Psoas muscle (tissue), 8 donors: Measurements from ENCODE around the gene AFAP1. TPM values are rescaled to one million over a fixed set of nuclear protein-coding genes. Genes with fewer than 3 reads are reported as not detected.

ENCODE experiments used
- ATAC-seq, 4 donors: fragments of 200-7000 bp; cut with Tn5 transposase; one replicate each; pipeline ENCODE4 v1.9.1; 2020; ENCODE audit warnings: moderate library complexity in 3 of 4, mild to moderate bottlenecking in 2 of 4
- DNase-seq, 2 donors: peaks; one replicate each; pipeline ENCODE4 v3.0.0-alpha.2; 2020
- H3K27ac ChIP-seq: fragments of 200-600 bp; one replicate; pipeline ENCODE4 v1.8.0; 2022
- H3K27me3 ChIP-seq, 3 donors: fragments of 200-600 bp in 1 of 3; one replicate each; pipeline versions ENCODE4 v1.6.1 to v1.8.0; 2013 to 2022; ENCODE audit warnings: low read length in 2 of 3, mild to moderate bottlenecking in 2 of 3, moderate library complexity in 1 of 3; ENCODE audit not compliant: insufficient read depth in 3 of 3
- H3K36me3 ChIP-seq, 2 donors: fragments of 200-600 bp in 1 of 2; one replicate each; pipeline versions ENCODE4 v1.6.1 to v1.8.0; 2013 to 2022; ENCODE audit warnings: low read depth in 1 of 2, mild to moderate bottlenecking in 1 of 2, moderate library complexity in 1 of 2; ENCODE audit not compliant: insufficient read depth in 1 of 2
- H3K4me1 ChIP-seq: fragments of 200-600 bp; one replicate; pipeline ENCODE4 v1.8.0; 2022
- H3K4me3 ChIP-seq: fragments of 200-600 bp; one replicate; pipeline ENCODE4 v1.8.0; 2022; ENCODE audit warnings: mild to moderate bottlenecking
- H3K9me3 ChIP-seq: fragments of 200-600 bp; one replicate; pipeline ENCODE4 v1.8.0; 2022
- WGBS, 3 donors: extraction: QIAGEN DNeasy Blood & Tissue Kit; methylation state at CpG; one replicate each; pipeline versions ENCODE4 v1.1.6 to v1.1.7; 2013; 5-methylcytosine and 5-hydroxymethylcytosine counted together
- intact Hi-C, 2 donors: fragments of 100-400 bp; cut with DNase I; formaldehyde crosslinking; loops; one replicate each; pipeline versions ENCODE4 v1.11.0 to v1.14.2; 2022
- polyA plus RNA-seq, 3 donors: library from polyadenylated mRNA; stranded (reverse); fragments of 200-250 nt; gene quantifications; one replicate each; pipeline ENCODE4 v1.2.3, GENCODE V29; 2013
- total RNA-seq, 4 donors: library from RNA; stranded (reverse); fragmentation: NEBNext Ultra II Directional in 2 of 4; extraction: Animal tissue kit (Norgen Biotek cat#: 25700) in 2 of 4; gene quantifications; one replicate each; pipeline versions ENCODE4 v1.2.1 to v1.2.4, GENCODE V29; 2021 to 2023
- TF ChIP-seq, protein P1 (sequence below): fragments of 200-600 bp; IDR thresholded peaks from one replicate; pipeline ENCODE4 v1.8.0; 2022; ENCODE audit warnings: antibody characterized with exemption
- donor health status: healthy with polysubstance abuse.
- donor health status: DM: no; HTN: no; CAD: no; lungs with moderate emphysema.
- donor health status: Bipolar disorder and iron deficiency.
- donor health status: healthy.
- donor health status: DM: yes; HTN: yes; CAD: no.
- donor health status: DM: no; HTN: no; CAD: no.
- donor health status: DM: no; HTN: no; CAD: no.
- donor health status: DM: yes; HTN: yes; CAD: no.

AFAP1 gene
- total and polyA plus RNA-seq, 7 donors = 1.3 to 11.4 (median 2.6) TPM

DNA sequence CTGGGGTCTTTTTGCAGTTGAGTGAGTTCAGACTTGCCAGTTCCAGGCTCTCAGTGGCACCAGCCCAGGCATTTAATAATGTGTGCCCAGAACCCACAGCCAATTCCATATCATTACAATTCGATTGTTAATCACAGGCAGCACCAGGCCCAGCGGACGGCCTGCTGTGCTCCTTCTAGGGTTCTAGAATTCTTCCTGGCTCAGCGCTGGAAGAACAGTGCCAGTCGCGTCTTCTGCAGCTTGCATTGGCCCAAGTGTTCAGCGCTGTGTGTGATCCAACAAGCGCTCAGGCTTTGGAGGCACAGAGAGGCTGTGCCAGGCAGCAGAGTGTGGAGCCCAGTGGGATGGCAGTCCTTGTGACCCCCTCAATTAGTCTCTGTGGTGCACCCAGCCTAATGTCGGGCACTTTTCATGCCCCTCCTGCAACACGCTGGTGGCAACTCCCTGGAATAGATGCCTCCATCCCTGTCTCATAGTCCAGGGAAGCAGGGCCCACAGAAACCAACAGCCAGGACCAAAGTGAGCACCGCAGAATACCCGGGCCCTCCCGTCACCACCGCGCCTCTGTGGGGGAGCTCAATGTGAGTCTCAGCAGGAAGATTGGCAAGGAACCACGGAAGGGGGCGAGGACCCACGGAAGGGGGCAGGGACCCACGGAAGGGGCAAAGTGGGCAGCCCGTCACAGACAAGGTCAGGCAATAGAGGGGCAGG lies 193.2 kb downstream of the AFAP1 start:
- Histone ChIP-seq H3K36me3 (no peaks in the 10 kb centered on the region), H3K9me3 (no peaks in the 10 kb centered on the region), H3K4me1 (no peaks in the 10 kb centered on the region), H3K27ac (no peak overlapping the region), H3K27me3 (peaks cover 0 to 3% (median 0%) of the 10 kb centered on the region in 3 donors), H3K4me3 (no peak overlapping the region)
- ATAC-seq (no peak), DNase-seq (no peak)
- TF ChIP-seq, protein P1, sequence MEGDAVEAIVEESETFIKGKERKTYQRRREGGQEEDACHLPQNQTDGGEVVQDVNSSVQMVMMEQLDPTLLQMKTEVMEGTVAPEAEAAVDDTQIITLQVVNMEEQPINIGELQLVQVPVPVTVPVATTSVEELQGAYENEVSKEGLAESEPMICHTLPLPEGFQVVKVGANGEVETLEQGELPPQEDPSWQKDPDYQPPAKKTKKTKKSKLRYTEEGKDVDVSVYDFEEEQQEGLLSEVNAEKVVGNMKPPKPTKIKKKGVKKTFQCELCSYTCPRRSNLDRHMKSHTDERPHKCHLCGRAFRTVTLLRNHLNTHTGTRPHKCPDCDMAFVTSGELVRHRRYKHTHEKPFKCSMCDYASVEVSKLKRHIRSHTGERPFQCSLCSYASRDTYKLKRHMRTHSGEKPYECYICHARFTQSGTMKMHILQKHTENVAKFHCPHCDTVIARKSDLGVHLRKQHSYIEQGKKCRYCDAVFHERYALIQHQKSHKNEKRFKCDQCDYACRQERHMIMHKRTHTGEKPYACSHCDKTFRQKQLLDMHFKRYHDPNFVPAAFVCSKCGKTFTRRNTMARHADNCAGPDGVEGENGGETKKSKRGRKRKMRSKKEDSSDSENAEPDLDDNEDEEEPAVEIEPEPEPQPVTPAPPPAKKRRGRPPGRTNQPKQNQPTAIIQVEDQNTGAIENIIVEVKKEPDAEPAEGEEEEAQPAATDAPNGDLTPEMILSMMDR = no peak
- intact Hi-C loops = no loop called here
- WGBS, 3 donors = 88 to 93% (median 89%) methylated on average over 20 of the region's 20 CpGs

- TF ChIP-seq, protein P1 = no peak
- Histone ChIP-seq H3K4me3 (no peak overlapping the region), H3K9me3 (no peaks in the 10 kb centered on the region), H3K4me1 (no peaks in the 10 kb centered on the region), H3K36me3 (no peaks in the 10 kb centered on the region), H3K27me3 (peaks cover 0 to 3% (median 0%) of the 10 kb centered on the region in 3 donors), H3K27ac (no peak overlapping the region)
- no peak for DNase-seq
- ATAC-seq = no peak
- intact Hi-C loops = no loop called here
- 86 to 93% (median 89%) methylated on average over 15 of the region's 15 CpGs for WGBS, 3 donors
These were observed 194.3 kb downstream of the AFAP1 start for GRCh38 chr4:7745301-7745885.

DNA sequence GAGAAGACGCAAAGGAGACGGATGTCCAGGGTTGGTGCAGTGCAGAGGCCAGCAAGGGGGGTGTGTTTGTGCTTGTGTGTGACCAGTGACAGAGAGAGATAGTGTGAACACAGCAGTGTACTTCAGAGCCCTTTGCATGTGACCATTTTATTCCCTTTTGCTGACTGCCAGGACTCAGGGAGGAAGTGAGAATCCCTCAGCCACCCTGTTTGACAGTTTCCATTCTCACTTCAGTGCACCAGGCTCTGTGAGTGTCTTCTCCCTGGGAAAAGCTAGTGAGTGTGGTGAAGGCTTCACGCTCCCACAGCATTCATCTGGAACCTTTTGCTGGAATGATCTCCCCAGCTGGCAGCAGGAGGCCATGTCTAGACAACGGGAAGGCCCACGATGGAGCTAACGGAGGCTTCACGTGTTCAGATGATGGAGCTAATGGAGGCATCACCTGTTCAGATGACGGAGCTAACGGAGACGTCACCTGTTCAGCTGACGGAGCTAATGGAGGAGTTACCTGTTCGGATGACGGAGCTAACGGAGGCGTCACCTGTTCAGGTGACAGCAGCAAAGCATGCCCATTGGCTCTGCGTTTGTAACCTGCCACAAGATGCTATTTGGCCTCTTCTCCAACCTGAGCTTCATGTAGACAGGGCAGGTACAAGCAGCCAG lies 195.4 kb downstream of the AFAP1 start:
- TF ChIP-seq, protein P1 = no peak
- H3K27ac ChIP-seq = no peak overlapping the region
- H3K4me3 ChIP-seq = no peak overlapping the region
- H3K27me3 ChIP-seq = peaks cover 0 to 3% (median 0%) of the 10 kb centered on the region in 3 donors
- DNase-seq = peak in 1 of 2 donors; percentile 7
- no peaks in the 10 kb centered on the region for H3K36me3 ChIP-seq
- 82 to 91% (median 85%) methylated on average over 16 of the region's 16 CpGs for WGBS, 3 donors
- ATAC-seq = peak in 1 of 4 donors; percentile 17
- intact Hi-C loops = no loop called here
- no peaks in the 10 kb centered on the region for H3K9me3 ChIP-seq
- no peaks in the 10 kb centered on the region for H3K4me1 ChIP-seq

DNA sequence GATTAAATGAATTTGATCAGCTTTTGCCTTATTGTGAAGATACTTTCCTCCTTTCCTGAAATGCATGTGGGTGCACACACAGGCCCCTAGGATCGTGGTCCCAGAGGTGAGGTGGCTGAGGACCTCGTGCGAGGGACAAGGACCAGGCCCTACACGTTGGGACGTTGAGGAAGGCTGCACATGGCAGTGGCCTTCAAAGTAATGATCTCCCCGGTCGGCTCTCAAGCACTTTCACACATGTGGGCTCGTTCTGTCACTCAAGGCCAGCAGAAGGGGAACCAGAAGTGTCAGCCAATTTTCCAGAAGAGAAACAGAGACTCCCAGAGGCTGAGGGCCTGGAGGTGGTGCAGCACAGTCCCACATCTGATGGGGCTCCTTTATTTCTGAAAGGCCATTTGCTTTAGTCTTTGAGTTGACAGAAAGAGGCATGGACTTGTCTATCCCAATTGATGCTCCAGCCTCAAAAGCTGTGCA lies 196.8 kb downstream of the AFAP1 start:
- Histone ChIP-seq H3K9me3 (no peaks in the 10 kb centered on the region), H3K4me3 (no peak overlapping the region), H3K27ac (no peak overlapping the region), H3K27me3 (peaks cover 0 to 3% (median 0%) of the 10 kb centered on the region in 3 donors), H3K36me3 (no peaks in the 10 kb centered on the region), H3K4me1 (no peaks in the 10 kb centered on the region)
- intact Hi-C loops = no loop called here
- TF ChIP-seq, protein P1 = no peak
- ATAC-seq = no peak
- 69 to 84% (median 81%) methylated on average over 8 of the region's 8 CpGs for WGBS, 3 donors
- DNase-seq = peak in 1 of 2 donors; percentile 18
